Upper lobe of left lung (tissue), 6 donors: Measurements from ENCODE around the gene PAM. TPM values are rescaled to one million over a fixed set of nuclear protein-coding genes. Genes with fewer than 3 reads are reported as not detected.

Experiments
- ATAC-seq, 2 donors: fragments of 200-7000 bp; cut with Tn5 transposase; one replicate each; pipeline ENCODE4 v1.9.1; 2022; ENCODE audit warnings: mild to moderate bottlenecking in 2 of 2, moderate library complexity in 2 of 2; ENCODE audit not compliant: low FRiP score in 2 of 2
- DNase-seq, 2 donors: peaks; one replicate each; pipeline ENCODE4 v3.0.0-alpha.2; 2019 to 2020
- H3K27ac ChIP-seq, 4 donors: fragments of 200-600 bp; sonication (generic); one replicate each; pipeline ENCODE4 v1.5.1; 2016 to 2019
- H3K27me3 ChIP-seq, 4 donors: fragments of 200-600 bp; sonication (generic); one replicate each; pipeline ENCODE4 v1.5.1; 2017 to 2019
- H3K36me3 ChIP-seq, 4 donors: fragments of 200-600 bp; sonication (generic); one replicate each; pipeline ENCODE4 v1.5.1; 2016 to 2019
- H3K4me1 ChIP-seq, 4 donors: fragments of 200-600 bp; sonication (generic); one replicate each; pipeline ENCODE4 v1.5.1; 2018 to 2019
- H3K4me3 ChIP-seq, 4 donors: fragments of 200-600 bp; sonication (generic); one replicate each; pipeline ENCODE4 v1.5.1; 2017 to 2019; ENCODE audit warnings: mild to moderate bottlenecking in 2 of 4, moderate library complexity in 1 of 4
- H3K9me3 ChIP-seq, 4 donors: fragments of 200-600 bp; sonication (generic); one replicate each; pipeline ENCODE4 v1.5.1; 2018 to 2019
- CTCF ChIP-seq, 6 experiments: fragments of 450-650 bp in 4 of 6; fragments of 200-600 bp in 2 of 6; sonication (generic) in 2 of 6; IDR thresholded peaks; one replicate each; pipeline ENCODE4 v1.5.1; 2016 to 2019; ENCODE audit warnings: antibody characterized with exemption in 6 of 6
- EP300 ChIP-seq, 4 donors: sonication (generic); formaldehyde crosslinking; IDR thresholded peaks; one replicate each; pipeline ENCODE4 v1.5.1; 2017; ENCODE audit warnings: antibody characterized with exemption in 4 of 4, control low read depth in 2 of 4
- POLR2A ChIP-seq, 4 donors: fragments of 450-650 bp; IDR thresholded peaks; one replicate each; pipeline ENCODE4 v1.5.1; 2016 to 2017; ENCODE audit warnings: antibody characterized with exemption in 4 of 4, mild to moderate bottlenecking in 2 of 4
- POLR2AphosphoS5 ChIP-seq, 2 donors: sonication (generic); formaldehyde crosslinking; IDR thresholded peaks; one replicate each; pipeline ENCODE4 v1.5.1; 2017; ENCODE audit warnings: antibody characterized with exemption in 2 of 2
- WGBS, 2 donors: methylation state at CpG; one replicate each; pipeline ENCODE4 v1.1.5; 2017 to 2018; 5-methylcytosine and 5-hydroxymethylcytosine counted together
- total RNA-seq, 6 donors: library from RNA; depleted of rRNA in 4 of 6; stranded (reverse); fragments of >200 nt in 4 of 6; gene quantifications; one replicate each; pipeline versions ENCODE4 v1.1.0 to v1.2.1, GENCODE V29; 2016 to 2021
- donor health status: DM: no; HTN: no; CAD: no; lungs with moderate emphysema.
- donor health status: DM: no; HTN: yes; CAD: no; lungs with severe emphysema.

Gene PAM
- total RNA-seq, 6 donors from 2014 or later: 91.1 to 428 (median 212) TPM

DNA sequence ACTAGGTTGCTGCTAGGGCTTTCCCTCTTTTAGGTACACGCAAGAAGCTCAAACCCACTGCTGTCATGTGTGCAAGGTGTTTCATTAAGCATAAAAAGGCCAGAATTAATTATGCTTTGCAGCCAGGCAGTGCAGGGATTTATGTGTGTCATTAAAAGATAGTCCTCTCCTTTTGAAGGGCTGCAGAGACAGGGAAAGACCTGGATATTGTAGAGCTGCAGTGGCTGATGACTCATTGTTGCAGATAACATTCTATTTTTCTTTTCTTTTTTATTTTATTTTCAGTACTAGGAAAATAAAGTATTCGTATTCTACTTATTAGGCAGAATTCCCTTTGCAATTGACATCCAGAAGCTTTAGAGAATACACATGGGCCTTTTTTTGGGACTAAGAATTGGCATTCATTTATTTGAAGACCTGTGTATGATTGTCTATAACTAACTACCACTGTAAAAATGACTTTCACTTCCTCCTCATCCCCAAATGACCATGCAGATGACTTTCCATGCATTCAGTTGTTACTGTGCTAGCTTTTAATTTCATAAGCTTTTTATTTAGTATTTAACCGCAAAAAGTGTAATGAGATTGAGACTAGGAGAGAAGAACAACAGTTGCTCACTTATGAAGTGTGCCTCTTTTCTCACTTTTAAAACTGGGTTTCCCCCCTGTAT lies 113.0 kb downstream of the PAM start:
- H3K4me1 ChIP-seq: peaks cover 5 to 30% (median 18%) of the 10 kb centered on the region in 4 donors
- peaks cover 0 to 7% (median 0%) of the 10 kb centered on the region in 4 donors for H3K36me3 ChIP-seq
- 88 to 94% methylated on average over 3 of the region's 3 CpGs for WGBS, 2 donors
- TF ChIP-seq POLR2AphosphoS5 (IDR thresholded peaks at IDR 0.05) (no peak), CTCF (IDR thresholded peaks at IDR 0.05) (no peak), EP300 (IDR thresholded peaks at IDR 0.05) (no peak), POLR2A (IDR thresholded peaks at IDR 0.05) (no peak)
- DNase-seq (no peak), ATAC-seq (no peak)
- no peak overlapping the region for H3K27ac ChIP-seq
- H3K9me3 ChIP-seq: no peaks in the 10 kb centered on the region
- H3K4me3 ChIP-seq: no peak overlapping the region
- no peaks in the 10 kb centered on the region for H3K27me3 ChIP-seq

DNA sequence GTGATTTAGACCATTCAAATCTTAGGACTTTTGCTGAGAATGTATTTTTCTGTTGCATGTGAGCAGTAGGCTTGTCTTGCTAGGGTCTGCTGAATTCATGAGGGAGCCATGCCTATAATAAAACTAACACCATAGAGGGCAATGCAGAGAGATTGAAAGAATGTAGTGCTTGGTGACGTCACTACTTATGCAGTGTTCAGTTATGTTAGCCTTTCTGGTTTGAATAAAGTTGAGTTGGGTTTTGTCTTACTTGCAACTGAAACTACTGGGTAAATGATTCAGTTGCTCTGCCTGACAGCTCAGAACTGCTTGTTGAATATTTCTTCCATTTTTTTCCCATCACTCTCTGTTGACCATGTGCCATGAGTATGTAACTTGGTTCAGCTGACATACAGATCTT lies 114.1 kb downstream of the PAM start:
- DNase-seq: no peak

GRCh38 chr5:102873379-102873932 lies 118.4 kb downstream of the PAM start:
- no peaks in the 10 kb centered on the region for H3K27me3 ChIP-seq
- H3K4me1 ChIP-seq: no peaks in the 10 kb centered on the region
- ATAC-seq: no peak
- no peak for DNase-seq
- WGBS, 2 donors: 86 to 87% methylated on average over 11 of the region's 11 CpGs
- no peaks in the 10 kb centered on the region for H3K9me3 ChIP-seq
- peaks cover 0 to 7% (median 0%) of the 10 kb centered on the region in 4 donors for H3K36me3 ChIP-seq
- no peak for TF ChIP-seq EP300 (IDR thresholded peaks at IDR 0.05)
- TF ChIP-seq POLR2A (IDR thresholded peaks at IDR 0.05): no peak
- TF ChIP-seq POLR2AphosphoS5 (IDR thresholded peaks at IDR 0.05): no peak
- TF ChIP-seq CTCF (IDR thresholded peaks at IDR 0.05): no peak
- H3K4me3 ChIP-seq: no peak overlapping the region
- no peak overlapping the region for H3K27ac ChIP-seq

More for the DNA sequence above, 114.1 kb downstream of the PAM start:
- H3K9me3 ChIP-seq: no peaks in the 10 kb centered on the region
- H3K4me1 ChIP-seq: peaks cover 5 to 23% (median 16%) of the 10 kb centered on the region in 4 donors
- no peaks in the 10 kb centered on the region for H3K27me3 ChIP-seq
- no peak for ATAC-seq
- H3K4me3 ChIP-seq: no peak overlapping the region
- TF ChIP-seq POLR2A (IDR thresholded peaks at IDR 0.05): no peak
- no peak for TF ChIP-seq POLR2AphosphoS5 (IDR thresholded peaks at IDR 0.05)
- TF ChIP-seq EP300 (IDR thresholded peaks at IDR 0.05): no peak
- no peak for TF ChIP-seq CTCF (IDR thresholded peaks at IDR 0.05)
- peaks cover 0 to 7% (median 0%) of the 10 kb centered on the region in 4 donors for H3K36me3 ChIP-seq
- 100% methylated on average over 1 of the region's 1 CpG for WGBS, 2 donors
- H3K27ac ChIP-seq: no peak overlapping the region

- Histone ChIP-seq H3K27me3 (no peaks in the 10 kb centered on the region), H3K27ac (no peak overlapping the region), H3K36me3 (peaks cover 0 to 8% (median 0%) of the 10 kb centered on the region in 4 donors), H3K9me3 (no peaks in the 10 kb centered on the region), H3K4me3 (no peak overlapping the region), H3K4me1 (no peaks in the 10 kb centered on the region)
- 54 to 57% methylated on average over 5 of the region's 5 CpGs for WGBS, 2 donors
- no peak for DNase-seq
- TF ChIP-seq POLR2A (IDR thresholded peaks at IDR 0.05) (no peak), POLR2AphosphoS5 (IDR thresholded peaks at IDR 0.05) (no peak), CTCF (IDR thresholded peaks at IDR 0.05) (no peak), EP300 (IDR thresholded peaks at IDR 0.05) (no peak)
- no peak for ATAC-seq
These were observed 118.9 kb downstream of the PAM start for GRCh38 chr5:102874054-102874453.
